Measurements from ENCODE around the gene NXNL1.

The NXNL1 gene

DNA sequence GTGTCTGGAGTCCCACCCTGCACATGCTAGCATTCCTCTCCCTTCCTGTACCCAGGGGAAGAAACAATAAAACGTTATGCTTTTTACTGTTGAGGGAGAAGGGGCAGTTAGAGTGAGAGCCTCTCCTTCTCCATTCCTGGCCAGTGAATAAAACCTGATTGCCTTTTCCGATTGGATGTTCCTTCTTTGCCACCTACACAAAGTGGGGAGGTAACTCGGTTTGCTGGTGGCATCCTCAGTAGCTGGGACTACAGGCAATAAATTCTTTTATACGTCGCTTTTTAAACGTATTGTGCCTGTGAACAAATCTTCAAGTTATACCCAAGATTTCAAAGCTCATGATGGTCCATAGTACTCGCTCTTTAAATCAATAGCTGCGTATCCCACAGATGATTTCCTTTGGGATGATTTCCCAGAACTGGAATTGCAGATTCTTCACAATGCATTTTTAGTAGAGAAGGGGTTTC is 41.5 kb downstream of the NXNL1 start:
- DNase-seq (ENCODE audit: low read depth), result no peak

DNA sequence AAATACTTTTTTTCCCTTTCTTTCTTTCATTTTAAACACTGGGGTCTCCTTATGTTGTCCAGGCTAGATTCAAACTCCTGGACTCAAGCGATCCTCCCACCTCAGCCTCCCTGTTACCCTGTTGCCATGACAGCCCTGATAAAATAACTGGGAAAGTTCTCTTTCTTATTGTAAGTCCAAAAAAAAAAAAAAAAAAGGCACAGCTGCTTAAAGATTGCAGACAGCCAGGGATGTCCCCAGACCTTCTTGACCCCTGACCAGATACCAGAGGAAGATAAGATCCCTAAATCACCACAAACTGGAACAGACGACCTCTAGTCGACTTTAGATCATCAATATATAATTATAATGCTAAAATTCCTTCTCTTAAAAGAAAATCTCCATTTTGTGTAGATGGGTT is 42.0 kb downstream of the NXNL1 start:
- DNase-seq (ENCODE audit: low read depth), result no peak

DNA sequence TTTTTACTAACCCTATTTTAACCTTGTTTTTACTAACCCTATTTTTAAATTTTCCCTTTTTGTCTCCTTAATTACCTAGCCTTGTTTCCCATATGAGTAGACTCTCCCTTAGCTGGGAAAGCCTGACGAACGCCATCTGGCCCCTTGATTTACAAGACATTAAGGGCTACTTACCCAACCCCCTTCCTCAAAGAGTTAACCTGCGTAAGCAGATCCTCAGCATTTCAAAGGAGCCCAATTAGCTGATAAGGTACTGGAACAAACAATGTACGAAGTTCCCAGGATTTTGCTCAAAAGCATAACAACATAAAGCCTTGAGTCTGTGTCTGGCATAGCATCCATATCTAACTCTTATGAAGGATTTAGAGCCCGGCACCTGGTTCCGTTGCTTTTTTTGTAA is 45.6 kb downstream of the NXNL1 start:
- DNase-seq (ENCODE audit: low read depth), result no peak

DNA sequence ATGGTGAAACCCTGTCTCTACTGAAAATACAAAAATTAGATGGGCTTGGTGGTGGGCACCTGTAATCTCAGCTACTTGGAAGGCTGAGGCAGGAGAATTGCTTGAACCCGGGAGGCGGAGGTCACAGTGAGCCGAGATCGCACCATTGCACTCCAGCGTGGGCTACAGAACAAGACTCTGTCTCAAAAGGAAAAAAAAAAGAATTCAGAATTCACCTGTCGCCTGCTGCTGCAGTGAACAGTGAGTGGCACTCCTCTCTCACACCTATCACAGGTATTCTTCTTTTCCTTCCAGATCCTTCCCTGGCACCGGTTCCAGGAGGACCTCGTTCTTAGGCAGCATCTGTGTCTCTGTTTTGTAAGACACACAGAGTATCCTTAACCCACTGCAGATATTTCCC is 46.6 kb downstream of the NXNL1 start:
- DNase-seq (ENCODE audit: low read depth), result no peak

DNA sequence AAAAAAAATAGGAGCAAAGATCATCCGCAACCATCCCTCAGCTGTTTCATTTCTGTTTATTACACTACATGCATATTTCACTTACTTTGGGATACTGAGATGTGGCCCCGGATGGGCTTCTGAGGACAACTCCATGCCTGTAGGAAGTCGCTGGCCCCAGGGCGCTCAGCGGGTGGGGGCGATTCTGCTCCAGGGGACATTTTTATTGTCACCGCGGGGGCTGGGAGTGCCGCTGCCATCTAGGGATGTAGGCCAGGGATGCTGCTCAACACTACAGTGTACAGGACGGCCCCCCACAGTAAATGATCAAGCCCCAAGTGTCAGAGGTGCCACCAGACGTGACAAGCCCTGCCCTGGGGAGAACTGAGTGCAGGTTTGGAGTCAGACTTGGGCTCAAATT is 48.9 kb downstream of the NXNL1 start:
- no peak for DNase-seq (ENCODE audit: low read depth)

DNA sequence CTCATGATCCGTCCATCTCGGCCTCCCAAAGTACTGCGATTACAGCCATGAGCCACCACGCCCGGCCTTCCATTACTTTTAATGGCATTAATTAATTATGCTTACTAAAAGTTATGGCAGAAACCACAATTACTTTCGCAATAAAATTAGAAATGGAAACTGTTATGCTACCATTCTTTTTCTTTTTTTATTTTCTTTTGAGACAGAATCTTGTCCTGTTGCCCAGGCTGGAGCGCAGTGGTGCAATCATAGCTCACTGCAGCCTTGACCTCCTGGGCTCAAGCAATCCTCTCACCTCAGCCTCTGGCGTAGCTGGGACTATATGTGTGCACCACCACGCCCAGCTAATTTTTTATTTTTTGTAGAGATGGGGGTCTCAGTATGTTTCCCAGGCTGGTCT is 50.7 kb downstream of the NXNL1 start:
- DNase-seq (ENCODE audit: low read depth), result no peak

DNA sequence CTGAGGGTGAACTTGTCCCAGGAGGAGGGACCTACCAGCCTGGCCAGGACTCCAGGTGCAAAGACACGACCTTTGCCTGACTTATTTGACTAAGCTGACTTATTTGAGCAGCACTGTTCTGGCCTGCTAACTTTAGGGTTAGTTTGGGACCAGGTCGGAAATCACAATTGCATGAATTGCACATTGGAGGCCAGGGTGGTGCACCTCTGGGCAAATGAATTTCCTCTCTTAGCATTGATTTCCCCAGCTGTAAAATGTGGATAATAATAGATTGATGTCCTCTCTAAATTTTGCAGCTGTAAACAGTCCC is 53.9 kb downstream of the NXNL1 start:
- DNase-seq (ENCODE audit: low read depth), result no peak

DNA sequence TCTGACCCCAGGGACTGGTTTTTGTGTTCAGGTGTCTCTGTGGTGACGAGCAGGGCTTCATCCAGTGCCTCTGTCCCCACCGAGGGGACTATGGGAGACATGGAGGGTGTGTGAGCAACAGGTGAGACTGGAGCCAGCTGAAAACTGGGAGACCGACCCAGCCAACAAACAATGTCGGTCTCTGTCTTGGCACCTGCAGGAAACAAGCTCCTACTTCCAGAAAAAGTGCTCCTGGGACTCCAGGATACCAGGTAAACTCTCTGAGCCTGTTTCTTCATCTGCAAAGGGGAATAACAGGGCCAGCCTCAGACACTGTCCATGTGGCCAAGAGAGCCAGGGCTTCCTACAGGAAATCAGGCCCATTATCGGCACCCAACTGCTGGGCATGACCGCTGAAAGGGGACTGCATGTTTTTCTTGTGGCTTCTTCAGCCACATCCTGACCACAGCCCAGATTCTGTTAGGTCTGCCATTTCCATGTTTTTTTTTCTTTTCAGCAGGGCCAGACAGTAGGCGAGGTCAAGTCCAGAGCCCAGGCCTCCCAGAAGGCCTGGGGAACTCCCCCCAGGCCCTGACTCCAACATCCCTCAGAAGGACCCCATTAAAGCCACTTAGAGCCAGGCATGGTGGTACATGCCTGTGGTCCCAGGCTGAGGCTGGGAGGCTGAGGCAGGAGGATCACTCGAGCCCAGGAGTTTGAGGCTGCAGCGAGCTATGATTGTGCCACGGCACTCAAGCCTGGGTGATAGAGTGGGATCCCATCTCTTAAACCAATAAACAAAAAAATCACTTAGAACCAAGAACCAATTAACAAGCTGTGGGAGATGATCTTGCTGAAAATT is 54.5 kb downstream of the NXNL1 start:
- DNase-seq (ENCODE audit: low read depth), result no peak
